Measurements from ENCODE around the gene ELMO1. TPM values are rescaled to one million over a fixed set of nuclear protein-coding genes. Genes with fewer than 3 reads are reported as not detected.

ELMO1 gene
- total and polyA plus RNA-seq, 9 donors: 8.9 to 48.9 (median 28.0) TPM

DNA sequence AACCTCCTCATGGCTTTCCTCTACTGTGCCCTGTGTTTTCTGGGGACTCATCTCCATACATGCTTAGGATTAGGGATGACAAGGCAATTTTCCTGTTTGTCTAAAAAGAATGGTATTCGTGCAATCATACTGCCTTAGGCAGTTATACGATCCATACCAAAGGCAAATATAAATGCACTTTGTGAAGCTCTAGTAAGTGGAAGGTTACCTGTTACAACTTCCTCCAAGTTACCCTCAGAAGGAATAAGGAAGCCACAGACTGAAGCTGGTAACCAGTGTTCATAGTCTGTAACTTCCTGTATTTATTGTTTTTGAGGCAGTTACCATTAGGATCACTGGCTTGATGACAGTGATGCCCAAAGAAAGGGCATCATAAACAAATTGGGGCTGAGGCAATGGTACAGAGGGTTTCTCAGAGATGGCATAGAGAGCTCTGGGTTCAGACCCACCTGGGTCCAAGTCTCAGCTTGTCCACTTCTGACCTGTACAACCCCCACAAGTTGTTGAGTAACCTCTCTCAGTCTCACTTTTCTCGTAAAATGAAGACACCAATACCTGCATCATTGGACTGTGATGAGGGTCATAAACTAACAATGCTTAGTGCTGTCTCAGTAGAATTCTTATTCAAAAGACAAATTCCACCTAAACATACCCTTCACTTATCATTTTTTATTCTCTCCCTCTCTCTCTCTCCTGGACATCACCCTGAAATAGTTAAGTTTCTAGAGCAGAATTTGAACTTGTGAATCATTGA, 138.2 kb downstream of the ELMO1 start:
- Histone ChIP-seq H3K27ac (no peak overlapping the region), H3K4me1 (ENCODE audit: insufficient read depth) (peaks cover 3% of the 10 kb centered on the region), H3K9me3 (no peaks in the 10 kb centered on the region), H3K4me3 (no peak overlapping the region), H3K36me3 (no peaks in the 10 kb centered on the region), H3K27me3 (no peaks in the 10 kb centered on the region)
- intact Hi-C loops (cut with DNase I): no loop called here
- 96 to 98% (median 97%) methylated on average over 3 of the region's 3 CpGs for whole genome bisulfite sequencing, 3 donors
- TF ChIP-seq POLR2A (IDR thresholded peaks at IDR 0.05) (no peak), CTCF (IDR thresholded peaks at IDR 0.05) (no peak), EP300 (IDR thresholded peaks at IDR 0.05) (no peak)
- no peak for DNase-seq

- peaks cover 3% of the 10 kb centered on the region for H3K4me1 ChIP-seq (ENCODE audit: insufficient read depth)
- DNase-seq: no peak
- H3K27ac ChIP-seq: no peak overlapping the region
- TF ChIP-seq POLR2A (IDR thresholded peaks at IDR 0.05): no peak
- no peak for TF ChIP-seq CTCF (IDR thresholded peaks at IDR 0.05)
- no peak for TF ChIP-seq EP300 (IDR thresholded peaks at IDR 0.05)
- H3K4me3 ChIP-seq: no peak overlapping the region
- no peaks in the 10 kb centered on the region for H3K9me3 ChIP-seq
- H3K36me3 ChIP-seq: no peaks in the 10 kb centered on the region
- H3K27me3 ChIP-seq: no peaks in the 10 kb centered on the region
- WGBS, 3 donors: 96 to 97% (median 96%) methylated on average over 3 of the region's 3 CpGs
- intact Hi-C loops (cut with DNase I): no loop called here
Observed at GRCh38 chr7:37309493-37309892, 139.2 kb downstream of the ELMO1 start.

GRCh38 chr7:37304921-37305320, 143.7 kb downstream of the ELMO1 start:
- H3K27ac ChIP-seq: no peak overlapping the region
- intact Hi-C loops (cut with DNase I): no loop called here
- no peaks in the 10 kb centered on the region for H3K27me3 ChIP-seq
- no peak for TF ChIP-seq POLR2A (IDR thresholded peaks at IDR 0.05)
- no peak for TF ChIP-seq CTCF (IDR thresholded peaks at IDR 0.05)
- TF ChIP-seq EP300 (IDR thresholded peaks at IDR 0.05): no peak
- no peak overlapping the region for H3K4me3 ChIP-seq
- H3K9me3 ChIP-seq: no peaks in the 10 kb centered on the region
- WGBS, 3 donors: 51 to 74% (median 57%) methylated on average over 3 of the region's 3 CpGs
- no peak for DNase-seq
- H3K36me3 ChIP-seq: no peaks in the 10 kb centered on the region
- H3K4me1 ChIP-seq (ENCODE audit: insufficient read depth): peaks cover 7% of the 10 kb centered on the region

DNA sequence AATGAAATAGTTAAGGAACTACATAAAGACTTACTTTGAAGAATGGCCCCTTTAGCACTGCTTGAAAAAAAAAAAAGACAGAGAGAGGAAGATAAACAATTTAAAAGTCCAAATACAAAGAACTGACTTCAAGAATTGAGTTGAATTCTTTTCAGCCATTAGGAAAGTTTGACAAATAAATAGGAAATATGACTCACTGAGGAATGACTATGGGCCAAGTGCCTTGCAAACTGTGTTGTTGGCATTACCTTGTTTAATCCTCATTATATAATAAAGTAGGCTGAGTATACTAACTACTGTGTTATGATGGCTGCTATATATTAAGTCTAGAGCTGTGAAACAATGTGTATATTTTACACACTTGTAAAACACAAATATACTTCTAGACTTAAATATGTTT, 151.1 kb downstream of the ELMO1 start:
- H3K27me3 ChIP-seq: no peaks in the 10 kb centered on the region
- no peak overlapping the region for H3K27ac ChIP-seq
- no peaks in the 10 kb centered on the region for H3K4me1 ChIP-seq (ENCODE audit: insufficient read depth)
- no peak overlapping the region for H3K4me3 ChIP-seq
- H3K36me3 ChIP-seq: no peaks in the 10 kb centered on the region
- intact Hi-C loops (cut with DNase I): no loop called here
- DNase-seq: no peak
- TF ChIP-seq CTCF (IDR thresholded peaks at IDR 0.05) (no peak), POLR2A (IDR thresholded peaks at IDR 0.05) (no peak), EP300 (IDR thresholded peaks at IDR 0.05) (no peak)
- no peaks in the 10 kb centered on the region for H3K9me3 ChIP-seq

All from ovary (tissue), 9 donors.